ENCODE data around the gene KCNE4.

DNA sequence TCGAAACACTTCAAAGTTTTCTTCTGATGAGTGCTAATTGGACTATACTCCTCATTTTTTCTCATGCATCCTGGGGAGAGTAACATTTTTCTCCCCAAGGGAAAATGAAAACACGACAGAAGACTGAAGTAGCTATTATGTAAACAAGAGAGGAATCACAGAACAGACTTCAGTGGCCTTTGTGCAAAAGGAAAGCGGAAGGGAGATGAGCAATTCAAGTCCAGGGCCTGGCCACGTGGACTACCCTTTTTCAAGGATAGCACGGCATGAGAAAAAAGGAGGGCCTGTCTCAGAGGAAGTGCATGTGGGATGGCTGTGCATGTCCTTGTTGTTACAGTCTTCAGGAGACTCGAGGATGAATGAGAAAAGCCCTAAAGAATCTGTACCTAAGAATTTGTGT lies 43.8 kb upstream of the KCNE4 start:
- TF ChIP-seq, protein P1, sequence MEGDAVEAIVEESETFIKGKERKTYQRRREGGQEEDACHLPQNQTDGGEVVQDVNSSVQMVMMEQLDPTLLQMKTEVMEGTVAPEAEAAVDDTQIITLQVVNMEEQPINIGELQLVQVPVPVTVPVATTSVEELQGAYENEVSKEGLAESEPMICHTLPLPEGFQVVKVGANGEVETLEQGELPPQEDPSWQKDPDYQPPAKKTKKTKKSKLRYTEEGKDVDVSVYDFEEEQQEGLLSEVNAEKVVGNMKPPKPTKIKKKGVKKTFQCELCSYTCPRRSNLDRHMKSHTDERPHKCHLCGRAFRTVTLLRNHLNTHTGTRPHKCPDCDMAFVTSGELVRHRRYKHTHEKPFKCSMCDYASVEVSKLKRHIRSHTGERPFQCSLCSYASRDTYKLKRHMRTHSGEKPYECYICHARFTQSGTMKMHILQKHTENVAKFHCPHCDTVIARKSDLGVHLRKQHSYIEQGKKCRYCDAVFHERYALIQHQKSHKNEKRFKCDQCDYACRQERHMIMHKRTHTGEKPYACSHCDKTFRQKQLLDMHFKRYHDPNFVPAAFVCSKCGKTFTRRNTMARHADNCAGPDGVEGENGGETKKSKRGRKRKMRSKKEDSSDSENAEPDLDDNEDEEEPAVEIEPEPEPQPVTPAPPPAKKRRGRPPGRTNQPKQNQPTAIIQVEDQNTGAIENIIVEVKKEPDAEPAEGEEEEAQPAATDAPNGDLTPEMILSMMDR (conservative IDR thresholded peaks at IDR 0.05) = no peak
- TF ChIP-seq ZFX (IDR thresholded peaks at IDR 0.05) = no peak

Data from C4-2B (cell line).